ENCODE measurements around the gene BBS9. TPM values are rescaled to one million over a fixed set of nuclear protein-coding genes. Genes with fewer than 3 reads are reported as not detected.

BBS9 gene
- total RNA-seq, 1 donor from 2014 or later: 4.2 TPM

GRCh38 chr7:33111614-33112013 is 17.8 kb upstream of the BBS9 start:
- H3K4me3 ChIP-seq (ENCODE audit: low read depth, low read length): no peak overlapping the region
- no peaks in the 10 kb centered on the region for H3K27me3 ChIP-seq (ENCODE audit: control insufficient read depth, insufficient read depth, low read length)
- DNase-seq (ENCODE audit: low read depth) (peak; percentile 63), FAIRE-seq (no peak)
- no peaks in the 10 kb centered on the region for H3K36me3 ChIP-seq (ENCODE audit: control insufficient read depth, insufficient read depth, low read length)
- TF ChIP-seq, protein P1, sequence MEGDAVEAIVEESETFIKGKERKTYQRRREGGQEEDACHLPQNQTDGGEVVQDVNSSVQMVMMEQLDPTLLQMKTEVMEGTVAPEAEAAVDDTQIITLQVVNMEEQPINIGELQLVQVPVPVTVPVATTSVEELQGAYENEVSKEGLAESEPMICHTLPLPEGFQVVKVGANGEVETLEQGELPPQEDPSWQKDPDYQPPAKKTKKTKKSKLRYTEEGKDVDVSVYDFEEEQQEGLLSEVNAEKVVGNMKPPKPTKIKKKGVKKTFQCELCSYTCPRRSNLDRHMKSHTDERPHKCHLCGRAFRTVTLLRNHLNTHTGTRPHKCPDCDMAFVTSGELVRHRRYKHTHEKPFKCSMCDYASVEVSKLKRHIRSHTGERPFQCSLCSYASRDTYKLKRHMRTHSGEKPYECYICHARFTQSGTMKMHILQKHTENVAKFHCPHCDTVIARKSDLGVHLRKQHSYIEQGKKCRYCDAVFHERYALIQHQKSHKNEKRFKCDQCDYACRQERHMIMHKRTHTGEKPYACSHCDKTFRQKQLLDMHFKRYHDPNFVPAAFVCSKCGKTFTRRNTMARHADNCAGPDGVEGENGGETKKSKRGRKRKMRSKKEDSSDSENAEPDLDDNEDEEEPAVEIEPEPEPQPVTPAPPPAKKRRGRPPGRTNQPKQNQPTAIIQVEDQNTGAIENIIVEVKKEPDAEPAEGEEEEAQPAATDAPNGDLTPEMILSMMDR (IDR thresholded peaks at IDR 0.05; ENCODE audit: insufficient read depth, low read length, severe bottlenecking): no peak

DNA sequence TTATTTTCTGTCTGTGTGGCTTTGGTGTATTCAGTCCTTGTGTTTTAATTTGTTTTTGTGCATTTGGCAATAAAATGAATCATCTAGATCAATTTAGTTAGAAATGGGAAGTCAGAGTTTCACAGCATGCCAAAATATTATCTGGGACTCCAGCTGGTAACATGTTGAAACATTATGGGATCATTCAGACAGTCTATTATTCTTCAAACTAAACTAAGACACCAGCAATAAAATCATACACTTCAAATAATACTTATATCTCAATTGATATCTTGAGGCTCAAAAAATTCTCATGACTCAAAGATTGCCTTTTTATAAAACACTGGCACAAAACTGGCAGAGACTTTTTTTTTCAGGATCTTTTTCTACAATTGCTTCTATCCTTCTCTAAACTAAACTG is 14.4 kb upstream of the BBS9 start:
- Histone ChIP-seq H3K4me3 (ENCODE audit: low read depth, low read length) (no peak overlapping the region), H3K27me3 (ENCODE audit: control insufficient read depth, insufficient read depth, low read length) (no peaks in the 10 kb centered on the region), H3K36me3 (ENCODE audit: control insufficient read depth, insufficient read depth, low read length) (no peaks in the 10 kb centered on the region)
- FAIRE-seq: no peak
- TF ChIP-seq, protein P1 (IDR thresholded peaks at IDR 0.05; ENCODE audit: insufficient read depth, low read length, severe bottlenecking): no peak
- DNase-seq (ENCODE audit: low read depth): no peak

DNA sequence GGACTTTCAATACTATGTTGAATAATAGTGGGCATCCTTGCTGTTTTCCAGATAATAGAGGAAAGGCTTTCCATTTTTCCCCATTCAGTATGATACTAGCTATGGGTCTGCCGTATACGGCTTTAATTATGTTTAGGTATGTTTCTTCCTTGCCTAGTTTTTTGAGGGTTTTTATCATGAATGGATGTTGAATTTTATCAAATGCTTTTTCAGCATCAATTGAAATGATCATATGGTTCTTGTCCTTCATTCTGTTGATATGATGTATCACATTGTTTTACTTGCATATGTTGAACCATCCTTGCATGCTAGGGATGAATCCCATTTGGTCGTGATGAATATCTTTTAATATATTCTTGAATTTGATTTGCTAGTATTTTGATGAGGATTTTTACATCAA is 11.0 kb upstream of the BBS9 start:
- DNase-seq (ENCODE audit: low read depth) (no peak), FAIRE-seq (no peak)
- Histone ChIP-seq H3K27me3 (ENCODE audit: control insufficient read depth, insufficient read depth, low read length) (no peaks in the 10 kb centered on the region), H3K36me3 (ENCODE audit: control insufficient read depth, insufficient read depth, low read length) (no peaks in the 10 kb centered on the region), H3K4me3 (ENCODE audit: low read depth, low read length) (no peak overlapping the region)
- TF ChIP-seq, protein P1 (IDR thresholded peaks at IDR 0.05; ENCODE audit: insufficient read depth, low read length, severe bottlenecking): no peak

DNA sequence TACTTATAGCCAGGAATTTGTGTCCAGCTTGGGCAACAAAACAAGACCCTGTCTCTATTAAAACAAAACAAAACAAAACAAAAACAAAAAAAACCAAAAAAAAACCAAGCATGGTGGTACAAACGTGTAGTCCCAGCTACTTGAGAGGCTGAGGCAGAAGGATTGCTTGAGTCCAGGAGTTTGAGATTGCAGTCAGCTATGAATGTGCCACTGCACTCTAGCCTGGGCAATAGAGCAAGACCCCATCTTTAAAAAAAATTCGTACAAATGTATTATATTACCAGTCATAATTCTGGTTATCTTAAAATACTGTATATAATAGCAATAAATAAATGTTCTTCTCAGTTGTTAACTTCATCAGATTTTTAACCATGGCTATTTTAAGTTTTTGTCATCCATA is 2.3 kb upstream of the BBS9 start:
- FAIRE-seq: no peak

DNA sequence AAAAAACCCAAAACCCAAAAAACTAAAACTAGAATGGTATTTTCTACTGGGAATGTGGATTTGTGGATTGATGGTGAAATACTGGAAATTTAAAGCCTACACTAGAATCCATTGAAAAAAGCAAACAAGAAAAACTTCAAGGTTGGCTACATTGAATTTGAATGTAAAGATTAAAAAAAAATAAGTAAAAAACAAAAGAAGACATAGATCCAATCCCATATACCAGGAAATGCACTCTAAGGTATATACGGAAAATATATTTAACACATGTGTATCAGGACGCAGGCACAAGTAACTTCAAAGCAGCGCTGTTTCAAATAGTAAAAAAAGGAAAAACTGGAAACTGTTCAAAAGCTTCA is 754 bp upstream of the BBS9 start:
- Histone ChIP-seq H3K36me3 (ENCODE audit: control insufficient read depth, insufficient read depth, low read length) (no peaks in the 10 kb centered on the region), H3K27me3 (ENCODE audit: control insufficient read depth, insufficient read depth, low read length) (no peaks in the 10 kb centered on the region), H3K4me3 (ENCODE audit: low read depth, low read length) (peak overlapping the region; percentile 76)
- DNase-seq (ENCODE audit: low read depth) (no peak), FAIRE-seq (no peak)
- TF ChIP-seq, protein P1 (IDR thresholded peaks at IDR 0.05; ENCODE audit: insufficient read depth, low read length, severe bottlenecking): no peak

More for the DNA sequence above, 2.3 kb upstream of the BBS9 start:
- no peak for DNase-seq (ENCODE audit: low read depth)
- no peak overlapping the region for H3K4me3 ChIP-seq (ENCODE audit: low read depth, low read length)
- TF ChIP-seq, protein P1 (IDR thresholded peaks at IDR 0.05; ENCODE audit: insufficient read depth, low read length, severe bottlenecking): no peak
- H3K36me3 ChIP-seq (ENCODE audit: control insufficient read depth, insufficient read depth, low read length): no peaks in the 10 kb centered on the region
- no peaks in the 10 kb centered on the region for H3K27me3 ChIP-seq (ENCODE audit: control insufficient read depth, insufficient read depth, low read length)

GRCh38 chr7:33129806-33130153 is 416 bp downstream of the BBS9 start:
- peak overlapping the region; percentile 76 for H3K4me3 ChIP-seq (ENCODE audit: low read depth, low read length)
- TF ChIP-seq, protein P1 (IDR thresholded peaks at IDR 0.05; ENCODE audit: insufficient read depth, low read length, severe bottlenecking): no peak
- FAIRE-seq (no peak), DNase-seq (ENCODE audit: low read depth) (no peak)
- no peaks in the 10 kb centered on the region for H3K27me3 ChIP-seq (ENCODE audit: control insufficient read depth, insufficient read depth, low read length)
- H3K36me3 ChIP-seq (ENCODE audit: control insufficient read depth, insufficient read depth, low read length): no peaks in the 10 kb centered on the region

Measured in bronchial epithelial cell (primary cell).